Measurements from ENCODE around the gene TMEM117.
"Not testable (repeated sequence)": the region's sequence is repeated elsewhere in the genome, so short reads cannot be mapped to it uniquely, and the experiment has no call there.

TMEM117 gene

DNA sequence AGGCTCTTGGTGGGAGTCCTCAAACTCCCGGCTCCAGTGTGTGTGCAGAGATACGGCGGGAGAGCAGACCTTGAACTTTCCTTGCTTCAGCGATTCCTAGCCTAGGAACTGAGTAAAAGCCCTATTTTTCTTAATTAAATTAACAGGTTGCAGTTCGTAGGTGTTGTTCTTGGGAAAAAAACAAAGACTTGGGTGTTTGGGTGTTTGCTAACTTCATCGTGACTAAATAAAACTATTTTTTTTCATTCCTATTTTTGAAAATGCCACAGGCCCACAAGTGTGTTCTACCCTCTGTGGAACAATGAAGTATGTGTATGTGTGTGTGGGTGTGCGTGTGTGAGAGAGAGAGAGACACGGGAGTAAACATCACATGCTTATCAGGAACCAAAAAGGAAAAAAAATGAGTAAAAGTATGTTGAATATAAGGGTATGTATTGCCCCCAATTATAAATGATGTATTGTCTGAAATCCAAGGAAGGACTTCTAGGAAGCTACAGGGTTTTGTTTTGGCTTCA is 651 bp downstream of the TMEM117 start:
- TF ChIP-seq, protein P1, sequence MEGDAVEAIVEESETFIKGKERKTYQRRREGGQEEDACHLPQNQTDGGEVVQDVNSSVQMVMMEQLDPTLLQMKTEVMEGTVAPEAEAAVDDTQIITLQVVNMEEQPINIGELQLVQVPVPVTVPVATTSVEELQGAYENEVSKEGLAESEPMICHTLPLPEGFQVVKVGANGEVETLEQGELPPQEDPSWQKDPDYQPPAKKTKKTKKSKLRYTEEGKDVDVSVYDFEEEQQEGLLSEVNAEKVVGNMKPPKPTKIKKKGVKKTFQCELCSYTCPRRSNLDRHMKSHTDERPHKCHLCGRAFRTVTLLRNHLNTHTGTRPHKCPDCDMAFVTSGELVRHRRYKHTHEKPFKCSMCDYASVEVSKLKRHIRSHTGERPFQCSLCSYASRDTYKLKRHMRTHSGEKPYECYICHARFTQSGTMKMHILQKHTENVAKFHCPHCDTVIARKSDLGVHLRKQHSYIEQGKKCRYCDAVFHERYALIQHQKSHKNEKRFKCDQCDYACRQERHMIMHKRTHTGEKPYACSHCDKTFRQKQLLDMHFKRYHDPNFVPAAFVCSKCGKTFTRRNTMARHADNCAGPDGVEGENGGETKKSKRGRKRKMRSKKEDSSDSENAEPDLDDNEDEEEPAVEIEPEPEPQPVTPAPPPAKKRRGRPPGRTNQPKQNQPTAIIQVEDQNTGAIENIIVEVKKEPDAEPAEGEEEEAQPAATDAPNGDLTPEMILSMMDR (IDR thresholded peaks at IDR 0.05), result no peak
- Histone ChIP-seq H3K27me3 (ENCODE audit: control insufficient read depth, insufficient read depth, low read length) (no peaks in the 10 kb centered on the region), H3K4me2 (ENCODE audit: low read length) (peak overlapping the region; percentile 85), H3K9me3 (ENCODE audit: control insufficient read depth, low read length) (no peaks in the 10 kb centered on the region), H3K4me3 (ENCODE audit: low read depth, low read length) (peak overlapping the region; percentile 68), H3K9ac (peak overlapping the region; percentile 56), H3K27ac (peak overlapping the region; percentile 87), H3K79me2 (no peaks in the 10 kb centered on the region), H2AFZ (peak overlapping the region; percentile 97), H3K4me1 (no peaks in the 10 kb centered on the region), H3K36me3 (ENCODE audit: control insufficient read depth, insufficient read depth, low read length) (no peaks in the 10 kb centered on the region)

DNA sequence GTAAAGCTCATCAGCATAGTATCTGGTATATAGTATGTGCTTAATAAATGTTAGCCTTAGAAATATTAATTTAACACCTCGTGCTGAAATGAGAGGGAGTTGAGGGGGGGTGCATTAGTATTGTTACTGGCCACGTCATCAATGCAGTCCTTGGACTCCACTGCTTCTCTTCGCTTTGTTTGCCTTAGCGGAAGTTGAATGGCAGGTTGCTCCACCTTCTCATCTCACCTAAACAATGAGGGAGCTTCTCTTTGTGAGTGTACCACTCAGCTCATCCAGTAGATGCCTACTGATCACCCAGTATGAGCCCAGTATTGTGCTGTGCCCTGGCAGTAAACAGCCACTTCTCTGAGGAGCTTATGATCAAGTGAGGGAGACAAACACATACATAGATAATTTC is 4.5 kb downstream of the TMEM117 start:
- no peak overlapping the region for H3K27ac ChIP-seq
- no peak overlapping the region for H3K4me2 ChIP-seq (ENCODE audit: low read length)
- no peaks in the 10 kb centered on the region for H3K4me1 ChIP-seq
- no peaks in the 10 kb centered on the region for H3K9me3 ChIP-seq (ENCODE audit: control insufficient read depth, low read length)
- no peak overlapping the region for H2AFZ ChIP-seq
- no peaks in the 10 kb centered on the region for H3K27me3 ChIP-seq (ENCODE audit: control insufficient read depth, insufficient read depth, low read length)
- TF ChIP-seq, protein P1 (IDR thresholded peaks at IDR 0.05), result no peak
- no peaks in the 10 kb centered on the region for H3K79me2 ChIP-seq
- no peak overlapping the region for H3K4me3 ChIP-seq (ENCODE audit: low read depth, low read length)
- H3K36me3 ChIP-seq (ENCODE audit: control insufficient read depth, insufficient read depth, low read length), result no peaks in the 10 kb centered on the region
- H3K9ac ChIP-seq, result no peak overlapping the region

DNA sequence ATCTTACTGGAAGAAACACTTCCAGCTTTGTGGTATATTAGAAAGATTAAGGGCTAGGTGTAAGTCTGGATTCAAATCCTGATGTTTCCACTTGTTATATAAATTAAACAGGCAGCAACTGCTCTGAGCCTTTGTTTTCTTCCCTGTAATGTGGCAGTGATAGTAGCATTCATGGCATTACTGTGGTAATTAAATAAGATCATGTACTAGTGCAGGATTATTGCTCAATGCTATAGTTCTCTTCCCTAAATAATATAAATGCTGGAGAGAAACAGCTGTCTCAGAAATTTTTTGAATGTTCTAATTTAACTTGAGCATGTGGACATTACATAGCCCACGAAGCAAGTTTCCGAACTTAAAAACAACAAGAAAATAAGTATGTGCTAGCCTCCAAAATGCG is 5.4 kb downstream of the TMEM117 start:
- Histone ChIP-seq H2AFZ (no peak overlapping the region), H3K9ac (no peak overlapping the region), H3K27me3 (ENCODE audit: control insufficient read depth, insufficient read depth, low read length) (no peaks in the 10 kb centered on the region), H3K36me3 (ENCODE audit: control insufficient read depth, insufficient read depth, low read length) (no peaks in the 10 kb centered on the region), H3K27ac (no peak overlapping the region), H3K9me3 (ENCODE audit: control insufficient read depth, low read length) (no peaks in the 10 kb centered on the region), H3K79me2 (no peaks in the 10 kb centered on the region), H3K4me3 (ENCODE audit: low read depth, low read length) (no peak overlapping the region), H3K4me1 (no peaks in the 10 kb centered on the region), H3K4me2 (ENCODE audit: low read length) (no peak overlapping the region)
- TF ChIP-seq, protein P1 (IDR thresholded peaks at IDR 0.05), result no peak

DNA sequence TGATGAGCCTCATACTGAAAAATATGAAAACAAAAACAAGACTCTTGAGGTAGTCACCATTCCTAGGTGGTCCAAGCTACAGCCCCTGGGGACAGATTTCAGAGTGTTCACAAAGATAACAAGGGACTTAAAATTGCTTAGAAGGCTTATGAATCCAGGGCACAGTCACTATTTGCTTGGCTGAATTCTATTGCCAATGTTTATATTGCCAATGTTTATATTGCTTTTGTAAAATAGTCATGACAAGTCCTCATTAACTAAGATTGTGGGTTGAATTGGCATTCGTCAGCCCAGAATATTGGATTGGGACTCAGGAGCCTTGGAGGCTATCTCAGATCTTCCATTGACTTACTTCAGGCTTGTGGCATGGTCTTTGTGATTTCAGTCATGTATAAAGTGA is 6.4 kb downstream of the TMEM117 start:
- no peaks in the 10 kb centered on the region for H3K27me3 ChIP-seq (ENCODE audit: control insufficient read depth, insufficient read depth, low read length)

DNA sequence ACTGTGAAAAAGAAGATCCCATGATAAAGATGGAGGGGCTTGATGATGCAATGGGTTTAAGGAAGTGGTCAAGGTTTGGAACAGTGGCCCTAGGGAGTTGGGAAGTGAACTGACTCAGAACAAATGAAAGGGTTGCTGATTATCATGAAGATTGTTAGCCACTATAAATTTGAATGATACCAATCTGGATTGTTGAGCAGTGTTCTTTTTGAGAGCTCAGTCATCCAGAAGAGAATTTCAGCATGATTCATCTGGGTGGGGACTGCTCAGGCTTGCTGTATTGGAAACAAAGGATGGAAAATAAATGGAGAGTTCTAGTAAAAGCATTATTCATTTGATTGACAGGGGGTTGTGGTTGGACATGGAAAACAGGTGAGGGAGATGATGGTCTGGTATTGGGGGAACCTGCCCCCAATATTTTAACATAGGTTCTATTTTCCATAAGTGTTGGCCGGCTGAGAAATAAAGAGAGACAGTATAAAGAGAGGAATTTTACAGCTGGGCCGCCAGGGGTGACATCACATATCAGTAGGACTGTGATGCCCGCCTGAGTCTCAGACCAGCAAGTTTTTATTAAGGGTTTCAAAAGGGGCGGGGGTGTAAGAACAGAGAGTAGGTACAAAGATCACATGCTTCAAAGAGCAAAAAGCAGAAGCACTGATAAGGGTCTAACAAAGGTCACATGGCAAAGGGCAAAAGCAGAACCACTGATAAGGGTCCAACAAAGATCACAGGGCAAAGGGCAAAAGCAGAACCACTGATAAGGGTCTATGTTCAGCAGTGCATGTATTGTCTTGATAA is 11.7 kb downstream of the TMEM117 start:
- H3K4me2 ChIP-seq (ENCODE audit: low read length); H3K9ac ChIP-seq; H3K36me3 ChIP-seq (ENCODE audit: control insufficient read depth, insufficient read depth, low read length); H3K27me3 ChIP-seq (ENCODE audit: control insufficient read depth, insufficient read depth, low read length); H3K27ac ChIP-seq; H3K4me1 ChIP-seq; H3K79me2 ChIP-seq; H3K4me3 ChIP-seq (ENCODE audit: low read depth, low read length); H2AFZ ChIP-seq; H3K9me3 ChIP-seq (ENCODE audit: control insufficient read depth, low read length): not testable (repeated sequence)

More for the DNA sequence above, 6.4 kb downstream of the TMEM117 start:
- no peak overlapping the region for H2AFZ ChIP-seq
- no peaks in the 10 kb centered on the region for H3K4me1 ChIP-seq
- no peaks in the 10 kb centered on the region for H3K36me3 ChIP-seq (ENCODE audit: control insufficient read depth, insufficient read depth, low read length)
- H3K9ac ChIP-seq, result no peak overlapping the region
- H3K9me3 ChIP-seq (ENCODE audit: control insufficient read depth, low read length), result no peaks in the 10 kb centered on the region
- H3K4me2 ChIP-seq (ENCODE audit: low read length), result no peak overlapping the region
- no peak overlapping the region for H3K4me3 ChIP-seq (ENCODE audit: low read depth, low read length)
- H3K79me2 ChIP-seq, result no peaks in the 10 kb centered on the region
- no peak overlapping the region for H3K27ac ChIP-seq
- TF ChIP-seq, protein P1 (IDR thresholded peaks at IDR 0.05), result no peak
